IMR-90 (cell line): Measurements from ENCODE around the gene MID1IP1. TPM values are rescaled to one million over a fixed set of nuclear protein-coding genes. Genes with fewer than 3 reads are reported as not detected.

Experiments
- ATAC-seq: fragments of 200-7000 bp; cut with Tn5 transposase; 2 replicates; pipeline ENCODE4 v1.9.1; 2020; ENCODE audit warnings: low read depth, mild to moderate bottlenecking, moderate library complexity
- BruUV-seq: library from RNA; stranded (reverse); fragments of 400-500 nt; replicated peaks from 2 replicates; lab custom pipeline; 2021; lab: Mats Ljungman, UMichigan
- CTCF ChIA-PET: fragments of 300-600 bp; formaldehyde crosslinking; extraction: SDS; loops from one replicate; lab custom pipeline; 2021; ENCODE audit warnings: antibody characterized with exemption; lab: Yijun Ruan, JAX
- POLR2A ChIA-PET: fragments of 300-600 bp; sonication (Branson Sonifier 250); formaldehyde crosslinking; loops from one replicate; lab custom pipeline; 2022; ENCODE audit warnings: antibody characterized with exemption; ENCODE audit not compliant: unreplicated experiment; lab: Charles Lee
- DNase-seq: peaks from one replicate; pipeline ENCODE4 v3.0.0; 2013
- H2AFZ ChIP-seq: replicated peaks from 2 replicates; pipeline ENCODE3; 2013; ENCODE audit warnings: low read length, mild to moderate bottlenecking; ENCODE audit not compliant: poor library complexity
- H2AK5ac ChIP-seq: 2 replicates; pipeline ENCODE4 v1.6.1; 2013; ENCODE audit warnings: low read depth, low read length, inconsistent platforms
- H2AK9ac ChIP-seq: replicated peaks from 2 replicates; pipeline ENCODE3; 2013; ENCODE audit warnings: mild to moderate bottlenecking, low read depth, low read length, moderate library complexity; ENCODE audit not compliant: poor library complexity
- H2BK120ac ChIP-seq: 2 replicates; pipeline ENCODE4 v1.6.1; 2013; ENCODE audit warnings: low read depth, low read length, inconsistent platforms
- H2BK15ac ChIP-seq: 3 replicates; pipeline ENCODE4 v1.6.1; 2013; ENCODE audit warnings: low read depth, low read length, inconsistent platforms
- H2BK20ac ChIP-seq: 2 replicates; pipeline ENCODE4 v1.6.1; 2013; ENCODE audit warnings: low read depth, mild to moderate bottlenecking, inconsistent platforms, low read length, moderate library complexity
- H2BK5ac ChIP-seq: 2 replicates; pipeline ENCODE4 v1.6.1; 2013; ENCODE audit warnings: mild to moderate bottlenecking, low read depth, low read length, inconsistent platforms; ENCODE audit not compliant: poor library complexity, severe bottlenecking
- H3K14ac ChIP-seq: replicated peaks from 2 replicates; pipeline ENCODE4 v1.6.1; 2013; ENCODE audit warnings: low read depth, low read length, inconsistent platforms
- H3K18ac ChIP-seq: 2 replicates; pipeline ENCODE4 v1.6.1; 2013; ENCODE audit warnings: low read depth, low read length, control low read depth
- H3K23ac ChIP-seq: 2 replicates; pipeline ENCODE4 v1.6.1; 2013; ENCODE audit warnings: low read depth, low read length, inconsistent platforms
- H3K27ac ChIP-seq: 2 replicates; pipeline ENCODE4 v1.5.1; 2013; ENCODE audit warnings: mild to moderate bottlenecking, control low read depth, low read length; ENCODE audit not compliant: insufficient read depth
- H3K27me3 ChIP-seq: 2 replicates; pipeline ENCODE4 v1.6.1; 2013; ENCODE audit warnings: low read length; ENCODE audit not compliant: control insufficient read depth, insufficient read depth
- H3K36me3 ChIP-seq: 2 replicates; pipeline ENCODE4 v1.6.1; 2013; ENCODE audit warnings: low read length, mixed read lengths; ENCODE audit not compliant: control insufficient read depth, insufficient read depth
- H3K4ac ChIP-seq: 2 replicates; pipeline ENCODE4 v1.6.1; 2013; ENCODE audit warnings: low read depth, low read length, inconsistent platforms
- H3K4me1 ChIP-seq: 2 replicates; pipeline ENCODE4 v1.6.1; 2013; ENCODE audit warnings: low read length, mixed read lengths; ENCODE audit not compliant: control insufficient read depth, insufficient read depth
- H3K4me2 ChIP-seq: 2 replicates; pipeline ENCODE4 v1.6.1; 2013; ENCODE audit warnings: low read depth, mild to moderate bottlenecking, control low read depth, low read length, moderate library complexity
- H3K4me3 ChIP-seq: 2 replicates; pipeline ENCODE4 v1.5.1; 2013; ENCODE audit warnings: low read depth, mild to moderate bottlenecking, control low read depth, low read length, moderate library complexity; ENCODE audit not compliant: insufficient read depth
- H3K56ac ChIP-seq: 2 replicates; pipeline ENCODE4 v1.6.1; 2013; ENCODE audit warnings: low read length, inconsistent platforms; ENCODE audit not compliant: insufficient read depth; ENCODE audit errors: extremely low read depth
- H3K79me1 ChIP-seq, 2 experiments: 2 replicates each; pipeline ENCODE4 v1.6.1; 2013; ENCODE audit warnings: low read length in 2 of 2, inconsistent platforms in 1 of 2, low read depth in 1 of 2
- H3K9ac ChIP-seq: 2 replicates; pipeline ENCODE4 v1.6.1; 2013; ENCODE audit warnings: low read depth, low read length, control low read depth
- H3K9me1 ChIP-seq: 2 replicates; pipeline ENCODE4 v1.6.1; 2013; ENCODE audit warnings: low read length, inconsistent platforms; ENCODE audit not compliant: insufficient read depth
- H3K9me3 ChIP-seq: 2 replicates; pipeline ENCODE4 v1.6.1; 2013; ENCODE audit warnings: low read length; ENCODE audit not compliant: control insufficient read depth, insufficient read depth
- H4K20me1 ChIP-seq: 2 replicates; pipeline ENCODE4 v1.6.1; 2013; ENCODE audit warnings: low read length, inconsistent platforms; ENCODE audit not compliant: insufficient read depth
- H4K5ac ChIP-seq: 2 replicates; pipeline ENCODE4 v1.6.1; 2013; ENCODE audit warnings: mild to moderate bottlenecking, low read depth, low read length, control low read depth
- H4K8ac ChIP-seq, 2 experiments: 2 replicates each; pipeline ENCODE4 v1.6.1; 2013; ENCODE audit warnings: low read depth in 2 of 2, low read length in 2 of 2, control low read depth in 1 of 2, inconsistent platforms in 1 of 2
- H4K91ac ChIP-seq: 2 replicates; pipeline ENCODE4 v1.6.1; 2013; ENCODE audit warnings: low read depth, low read length, inconsistent platforms; ENCODE audit not compliant: insufficient read depth
- BHLHE40 ChIP-seq: fragments of 150-350 bp; IDR thresholded peaks from 2 replicates; pipeline ENCODE4 v1.6.1; 2016; ENCODE audit warnings: mild to moderate bottlenecking, low read depth, low read length
- CEBPB ChIP-seq: IDR thresholded peaks from 2 replicates; pipeline ENCODE4 v1.6.1; 2012; ENCODE audit warnings: low read depth, low read length, improper control_type of control experiment
- CHD1 ChIP-seq: IDR thresholded peaks from 2 replicates; pipeline ENCODE4 v1.6.1; 2012; ENCODE audit warnings: low read depth, low read length, improper control_type of control experiment
- FOS ChIP-seq: fragments of 150-350 bp; IDR thresholded peaks from 2 replicates; pipeline ENCODE4 v1.6.1; 2016; ENCODE audit warnings: low read depth, low read length
- MAFK ChIP-seq: IDR thresholded peaks from 2 replicates; pipeline ENCODE4 v1.6.1; 2012; ENCODE audit warnings: low read depth, low read length, improper control_type of control experiment
- MAZ ChIP-seq: IDR thresholded peaks from 2 replicates; pipeline ENCODE4 v1.6.1; 2012; ENCODE audit warnings: low read depth, mild to moderate bottlenecking, low read length, improper control_type of control experiment, moderate library complexity, borderline replicate concordance
- MXI1 ChIP-seq: IDR thresholded peaks from 2 replicates; pipeline ENCODE4 v1.6.1; 2012; ENCODE audit warnings: low read depth, mild to moderate bottlenecking, low read length, moderate library complexity, borderline replicate concordance
- NFE2L2 ChIP-seq: fragments of 150-350 bp; IDR thresholded peaks from 2 replicates; pipeline ENCODE4 v1.6.1; 2016; ENCODE audit warnings: low read depth, mild to moderate bottlenecking, low read length
- POLR2A ChIP-seq: IDR thresholded peaks from 2 replicates; pipeline ENCODE4 v1.6.1; 2012; ENCODE audit warnings: mild to moderate bottlenecking, low read depth, low read length
- RAD21 ChIP-seq: IDR thresholded peaks from 2 replicates; pipeline ENCODE4 v1.6.1; 2012; ENCODE audit warnings: low read length, improper control_type of control experiment
- RCOR1 ChIP-seq: IDR thresholded peaks from 2 replicates; pipeline ENCODE4 v1.6.1; 2012; ENCODE audit warnings: mild to moderate bottlenecking, low read length, improper control_type of control experiment; ENCODE audit not compliant: insufficient replicate concordance
- RFX5 ChIP-seq: IDR thresholded peaks from 2 replicates; pipeline ENCODE4 v1.8.0; 2012; ENCODE audit warnings: low read depth, mild to moderate bottlenecking, low read length, moderate library complexity
- SMC3 ChIP-seq: fragments of 150-350 bp; IDR thresholded peaks from 2 replicates; pipeline ENCODE4 v1.6.1; 2016; ENCODE audit warnings: low read depth, mild to moderate bottlenecking, antibody characterized with exemption, low read length, moderate library complexity
- WGBS, 2 experiments: methylation state at CpG; one replicate each; pipeline versions ENCODE4 v1.1.5 to v1.1.7; 2013; ENCODE audit warnings: missing lambda C conversion rate in 2 of 2; ENCODE audit not compliant: insufficient read length in 1 of 2; ENCODE audit errors: extremely low coverage in 2 of 2; 5-methylcytosine and 5-hydroxymethylcytosine counted together
- dilution Hi-C: fragments of 300-500 bp; cut with HindIII; formaldehyde crosslinking; loops from one replicate; pipeline ENCODE4 v1.14.3; 2018; ENCODE audit warnings: low sequenced_read_pairs; ENCODE audit not compliant: unreplicated experiment
- in situ Hi-C: fragments of 300-500 bp; cut with MboI; formaldehyde crosslinking; loops from 3 replicates; pipeline ENCODE4 v1.14.3; 2019; ENCODE audit warnings: low sequenced_read_pairs, inconsistent platforms, mixed read lengths
- intact Hi-C: fragments of 100-400 bp; cut with micrococcal nuclease; formaldehyde crosslinking; loops from 2 replicates; pipeline ENCODE4 v1.10.0; 2022
- polyA plus RNA-seq, 3 experiments: library from polyadenylated mRNA; depleted of rRNA; stranded (reverse); fragments of >200 nt; gene quantifications; 2 replicates each; pipeline ENCODE4 v1.2.3, GENCODE V29; 2012; ENCODE audit warnings: low replicate concordance in 1 of 3
- total RNA-seq: library from RNA; depleted of rRNA; stranded (reverse); fragments of >200 nt; gene quantifications from 2 replicates; pipeline ENCODE4 v1.2.3, GENCODE V29; 2012
- TF ChIP-seq, protein P1 (sequence below): conservative IDR thresholded peaks from 2 replicates; pipeline ENCODE4 v1.5.1; 2012; ENCODE audit warnings: mild to moderate bottlenecking, low read depth, low read length, improper control_type of control experiment
- TF ChIP-seq, protein P2 (sequence below): fragments of 150-350 bp; IDR thresholded peaks from 2 replicates; pipeline ENCODE4 v1.6.1; 2016; ENCODE audit warnings: low read depth, mild to moderate bottlenecking, low read length, moderate library complexity, borderline replicate concordance
- TF ChIP-seq, protein P3 (sequence below): fragments of 150-350 bp; IDR thresholded peaks from 2 replicates; pipeline ENCODE4 v1.6.1; 2017; ENCODE audit warnings: mild to moderate bottlenecking, antibody characterized with exemption, low read length, low read depth

MID1IP1 gene
- total and polyA plus RNA-seq, 2 of the 4 experiments (the other 2 are of a cell fraction), result 14.5 to 31.3 TPM

DNA sequence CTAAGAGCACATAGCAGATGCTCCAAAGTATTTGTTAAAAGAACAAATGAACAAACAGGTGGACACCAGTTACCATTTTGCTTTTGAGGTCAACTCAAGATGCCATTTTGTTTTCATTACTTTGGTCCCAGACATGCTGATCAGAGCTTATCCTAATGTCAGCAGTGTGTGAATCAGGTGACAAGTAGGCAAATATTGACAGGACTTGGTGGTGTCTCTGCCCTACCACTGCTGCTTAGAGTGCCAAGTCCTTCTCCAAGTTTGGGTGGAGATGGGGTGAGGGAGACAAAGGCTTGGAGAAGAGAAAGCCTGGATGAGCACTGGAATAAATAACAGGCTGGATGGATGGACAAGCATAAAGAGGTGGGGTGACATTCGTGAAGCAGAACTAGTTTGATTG, 38.7 kb downstream of the MID1IP1 start:
- in situ Hi-C loops (no loop called here), dilution Hi-C loops (no loop called here), intact Hi-C loops (no loop called here)
- Histone ChIP-seq H3K36me3 (no peaks in the 10 kb centered on the region), H4K20me1 (no peaks in the 10 kb centered on the region), H3K27me3 (no peaks in the 10 kb centered on the region), H4K8ac (no peak overlapping the region), H2BK20ac (no peak overlapping the region), H3K14ac (no peak overlapping the region), H2AK9ac (no peak overlapping the region), H3K4ac (no peak overlapping the region), H3K4me1 (no peaks in the 10 kb centered on the region), H3K23ac (no peak overlapping the region), H3K4me2 (no peak overlapping the region), H3K79me1 (no peaks in the 10 kb centered on the region), H3K27ac (no peak overlapping the region), H3K56ac (no peak overlapping the region), H3K4me3 (no peak overlapping the region), H3K9ac (no peak overlapping the region), H2BK15ac (no peak overlapping the region), H4K91ac (no peak overlapping the region), H3K18ac (no peak overlapping the region), H3K9me1 (no peaks in the 10 kb centered on the region), H2BK120ac (no peak overlapping the region), H2AK5ac (no peak overlapping the region), H2BK5ac (no peak overlapping the region), H3K9me3 (no peaks in the 10 kb centered on the region), H4K5ac (no peak overlapping the region), H2AFZ (no peak overlapping the region)
- DNase-seq (no peak), ATAC-seq (no peak)
- ChIA-PET CTCF (no interaction called here), POLR2A (no interaction called here)
- no CpG with 5 or more reads among the region's 1 CpG for WGBS, 2 experiments
- BruUV-seq, result no TSS peak
- no peak for TF ChIP-seq NFE2L2
- no peak for TF ChIP-seq MAZ
- TF ChIP-seq POLR2A, result no peak
- no peak for TF ChIP-seq CHD1
- no peak for TF ChIP-seq RAD21
- TF ChIP-seq, protein P1, sequence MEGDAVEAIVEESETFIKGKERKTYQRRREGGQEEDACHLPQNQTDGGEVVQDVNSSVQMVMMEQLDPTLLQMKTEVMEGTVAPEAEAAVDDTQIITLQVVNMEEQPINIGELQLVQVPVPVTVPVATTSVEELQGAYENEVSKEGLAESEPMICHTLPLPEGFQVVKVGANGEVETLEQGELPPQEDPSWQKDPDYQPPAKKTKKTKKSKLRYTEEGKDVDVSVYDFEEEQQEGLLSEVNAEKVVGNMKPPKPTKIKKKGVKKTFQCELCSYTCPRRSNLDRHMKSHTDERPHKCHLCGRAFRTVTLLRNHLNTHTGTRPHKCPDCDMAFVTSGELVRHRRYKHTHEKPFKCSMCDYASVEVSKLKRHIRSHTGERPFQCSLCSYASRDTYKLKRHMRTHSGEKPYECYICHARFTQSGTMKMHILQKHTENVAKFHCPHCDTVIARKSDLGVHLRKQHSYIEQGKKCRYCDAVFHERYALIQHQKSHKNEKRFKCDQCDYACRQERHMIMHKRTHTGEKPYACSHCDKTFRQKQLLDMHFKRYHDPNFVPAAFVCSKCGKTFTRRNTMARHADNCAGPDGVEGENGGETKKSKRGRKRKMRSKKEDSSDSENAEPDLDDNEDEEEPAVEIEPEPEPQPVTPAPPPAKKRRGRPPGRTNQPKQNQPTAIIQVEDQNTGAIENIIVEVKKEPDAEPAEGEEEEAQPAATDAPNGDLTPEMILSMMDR, result no peak
- no peak for TF ChIP-seq RFX5
- TF ChIP-seq, protein P2, sequence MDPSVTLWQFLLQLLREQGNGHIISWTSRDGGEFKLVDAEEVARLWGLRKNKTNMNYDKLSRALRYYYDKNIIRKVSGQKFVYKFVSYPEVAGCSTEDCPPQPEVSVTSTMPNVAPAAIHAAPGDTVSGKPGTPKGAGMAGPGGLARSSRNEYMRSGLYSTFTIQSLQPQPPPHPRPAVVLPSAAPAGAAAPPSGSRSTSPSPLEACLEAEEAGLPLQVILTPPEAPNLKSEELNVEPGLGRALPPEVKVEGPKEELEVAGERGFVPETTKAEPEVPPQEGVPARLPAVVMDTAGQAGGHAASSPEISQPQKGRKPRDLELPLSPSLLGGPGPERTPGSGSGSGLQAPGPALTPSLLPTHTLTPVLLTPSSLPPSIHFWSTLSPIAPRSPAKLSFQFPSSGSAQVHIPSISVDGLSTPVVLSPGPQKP, result no peak
- TF ChIP-seq RCOR1, result no peak
- TF ChIP-seq, protein P3, sequence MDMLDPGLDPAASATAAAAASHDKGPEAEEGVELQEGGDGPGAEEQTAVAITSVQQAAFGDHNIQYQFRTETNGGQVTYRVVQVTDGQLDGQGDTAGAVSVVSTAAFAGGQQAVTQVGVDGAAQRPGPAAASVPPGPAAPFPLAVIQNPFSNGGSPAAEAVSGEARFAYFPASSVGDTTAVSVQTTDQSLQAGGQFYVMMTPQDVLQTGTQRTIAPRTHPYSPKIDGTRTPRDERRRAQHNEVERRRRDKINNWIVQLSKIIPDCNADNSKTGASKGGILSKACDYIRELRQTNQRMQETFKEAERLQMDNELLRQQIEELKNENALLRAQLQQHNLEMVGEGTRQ, result no peak
- TF ChIP-seq BHLHE40, result no peak
- TF ChIP-seq MAFK, result no peak
- no peak for TF ChIP-seq FOS
- no peak for TF ChIP-seq SMC3
- TF ChIP-seq MXI1, result no peak
- TF ChIP-seq CEBPB, result no peak
